ENCODE data around the gene TMIE.
A peak's percentile ranks its signal among the peaks of the same experiment; 100 is the strongest.

- TF ChIP-seq CTCF (conservative IDR thresholded peaks at IDR 0.05 in 1 of 2, IDR thresholded peaks at IDR 0.05 in 1 of 2; ENCODE audit: low read depth in 1 of 2, low read length in 2 of 2) (peak; percentile 17 to 27), EZH2 (IDR thresholded peaks at IDR 0.05; ENCODE audit: low read length, missing control alignments) (no peak)
Observed at GRCh38 chr3:46733026-46733800, 32.0 kb downstream of the TMIE start.

Data from fibroblast of lung (primary cell).